CD4-positive, alpha-beta T cell treated with Interleukin-6 at 100 ng/mL for 8 hours (primary cell): ENCODE results near the gene FSCN2.

Source experiments
- DNase-seq: peaks from one replicate; pipeline ENCODE4 v3.0.0-alpha.2; 2020; ENCODE audit warnings: mixed read lengths, low spot score

The FSCN2 gene

GRCh38 chr17:81558115-81558468, 29.9 kb downstream of the FSCN2 start:
- no peak for DNase-seq

DNA sequence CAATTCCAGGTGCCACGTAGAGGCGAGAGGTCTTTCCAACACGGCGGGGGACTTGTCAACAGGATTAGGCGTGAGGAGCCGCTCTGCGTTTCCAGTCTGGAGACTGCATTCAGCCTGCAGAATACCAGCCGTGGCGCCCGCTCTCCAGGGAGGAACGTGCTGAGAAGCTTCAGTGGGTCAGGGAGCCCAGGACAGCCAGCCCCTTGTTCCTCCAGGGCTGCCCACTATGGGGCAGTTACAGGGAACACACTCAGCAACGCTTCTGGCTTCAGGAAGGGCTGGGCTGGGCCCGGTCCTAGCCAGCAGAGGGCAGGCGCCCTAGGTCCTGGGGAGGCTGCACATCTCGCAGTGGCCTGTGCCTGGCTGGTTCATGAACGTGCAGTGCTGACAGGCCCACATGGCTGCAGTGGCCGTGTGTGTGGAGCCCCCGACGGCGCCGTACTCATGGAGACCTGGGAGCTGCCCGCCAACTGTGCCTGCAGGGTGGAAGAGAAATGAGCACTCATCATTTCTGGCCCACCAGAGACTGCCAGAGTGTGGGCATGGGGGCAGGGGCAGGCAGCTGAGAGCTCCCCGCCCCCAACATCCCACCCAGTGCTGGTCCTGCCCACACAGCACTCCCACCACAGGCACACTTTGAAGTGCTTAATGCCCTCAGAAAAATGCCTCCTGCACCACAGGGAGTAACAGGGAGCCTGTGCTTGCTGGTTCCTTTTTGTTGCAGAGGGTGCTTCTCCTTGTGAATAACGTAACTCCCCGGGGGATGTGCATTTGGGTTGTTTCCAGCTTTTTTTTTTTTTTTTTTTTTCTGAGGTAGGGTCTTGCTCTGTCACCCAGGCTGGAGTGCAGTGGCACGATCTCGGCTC, 31.0 kb downstream of the FSCN2 start:
- DNase-seq, result no peak

GRCh38 chr17:81561494-81561885, 33.3 kb downstream of the FSCN2 start:
- no peak for DNase-seq

DNA sequence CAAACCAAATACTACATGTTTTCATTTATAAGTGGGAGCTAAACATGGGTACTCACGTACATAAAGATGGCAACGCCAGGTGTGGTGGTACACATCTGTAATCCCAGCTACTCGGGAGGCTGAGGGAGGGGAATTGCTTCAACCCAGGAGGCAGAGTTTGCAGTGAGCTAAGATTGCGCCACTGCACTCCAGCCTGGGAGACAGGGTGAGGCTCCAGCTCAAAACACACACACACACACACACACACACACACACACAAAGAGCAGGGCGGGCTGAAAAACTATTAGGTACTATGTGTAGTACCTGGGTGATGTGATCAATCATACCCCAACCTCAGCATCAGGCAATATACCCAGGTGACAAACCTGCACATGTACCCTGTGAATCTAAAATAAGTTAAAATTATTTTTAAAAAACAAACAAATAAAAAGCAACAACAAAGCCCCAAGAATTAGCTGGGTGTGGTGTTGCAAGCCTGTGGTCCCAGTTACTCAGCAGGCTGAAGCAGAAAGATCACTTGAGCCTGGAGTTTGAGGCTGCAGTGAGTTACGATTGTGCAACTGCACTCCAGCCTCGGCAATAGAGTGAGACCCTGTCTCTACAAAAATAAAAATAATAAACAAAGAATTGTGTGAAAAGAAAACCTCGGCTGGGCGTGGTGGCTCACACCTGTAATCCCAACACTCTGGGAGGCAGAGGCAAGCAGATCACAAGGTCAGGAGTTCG, 35.8 kb downstream of the FSCN2 start:
- DNase-seq, result no peak

- DNase-seq, result no peak
These were observed 36.6 kb downstream of the FSCN2 start for GRCh38 chr17:81564778-81565177.

DNA sequence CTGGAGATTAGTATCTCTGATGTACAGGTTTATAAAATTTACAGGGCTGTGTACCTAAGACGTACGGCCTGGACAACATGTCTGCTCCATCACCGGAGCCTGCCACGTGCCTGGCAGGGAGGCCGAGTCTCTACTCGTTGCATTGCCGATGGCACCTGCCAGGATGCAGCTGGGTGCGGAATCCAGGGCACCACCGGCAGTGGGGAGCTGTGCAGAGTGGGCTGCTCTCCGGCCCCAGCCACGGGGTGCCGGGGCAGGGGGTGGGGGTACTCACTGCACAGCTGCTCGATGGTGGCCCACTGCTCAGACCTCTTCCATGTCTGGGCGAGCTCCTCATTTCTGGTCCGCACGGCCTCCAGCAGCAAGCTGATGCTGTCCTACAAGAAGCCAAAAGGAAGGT, 37.1 kb downstream of the FSCN2 start:
- DNase-seq, result no peak

DNA sequence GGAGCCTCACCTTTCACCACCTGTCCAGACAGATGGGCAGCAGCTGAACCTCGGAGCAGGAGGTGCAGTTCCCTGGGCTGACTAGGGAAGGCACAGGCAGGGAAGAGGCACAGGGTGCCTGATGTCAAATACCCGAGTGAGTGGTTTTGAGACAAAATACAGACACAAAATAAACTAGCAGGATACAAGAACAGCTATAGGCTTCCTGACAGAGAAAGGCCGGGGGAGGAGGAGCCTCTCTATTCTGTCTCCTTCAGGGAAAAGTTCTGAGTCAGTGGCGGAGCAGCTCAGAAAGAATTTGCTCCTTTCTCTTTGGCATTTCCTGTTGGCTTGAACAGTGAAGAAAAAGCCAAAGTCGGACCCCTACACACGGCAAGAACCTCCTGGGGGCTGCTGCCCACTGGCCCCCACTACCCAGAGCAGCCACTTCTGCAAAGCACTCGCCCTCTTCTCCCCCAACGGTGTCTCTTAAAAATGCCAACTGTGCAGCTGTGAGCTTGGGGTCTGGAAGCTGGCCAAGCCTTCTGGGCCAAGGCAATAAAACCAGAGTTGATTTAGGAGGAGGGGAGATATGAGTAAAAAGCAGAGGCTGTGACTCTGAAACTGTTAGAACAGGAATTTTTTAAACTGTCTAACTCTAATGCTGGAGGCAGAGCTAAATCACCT, 38.4 kb downstream of the FSCN2 start:
- no peak for DNase-seq

- DNase-seq, result no peak
These were observed 39.0 kb downstream of the FSCN2 start for GRCh38 chr17:81567191-81567590.

DNA sequence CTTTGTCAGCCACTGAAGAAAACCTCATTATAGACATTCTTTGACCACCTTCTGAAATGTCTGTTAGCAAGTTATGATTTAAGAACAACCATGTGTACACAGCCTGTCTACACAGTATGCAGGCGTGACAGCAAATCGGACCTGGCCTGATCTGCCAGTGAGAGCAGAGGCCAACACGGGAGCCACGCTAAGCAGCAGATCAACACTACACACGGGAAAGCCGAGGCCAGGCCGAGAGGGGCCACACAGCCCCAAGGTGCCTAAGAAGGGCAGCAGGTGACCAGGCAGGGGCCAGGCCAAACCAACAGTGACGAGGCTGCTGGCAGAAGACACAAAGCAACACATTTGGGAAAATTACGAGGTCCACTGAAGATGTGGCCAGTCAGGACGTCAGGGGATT, 40.2 kb downstream of the FSCN2 start:
- DNase-seq, result no peak

DNA sequence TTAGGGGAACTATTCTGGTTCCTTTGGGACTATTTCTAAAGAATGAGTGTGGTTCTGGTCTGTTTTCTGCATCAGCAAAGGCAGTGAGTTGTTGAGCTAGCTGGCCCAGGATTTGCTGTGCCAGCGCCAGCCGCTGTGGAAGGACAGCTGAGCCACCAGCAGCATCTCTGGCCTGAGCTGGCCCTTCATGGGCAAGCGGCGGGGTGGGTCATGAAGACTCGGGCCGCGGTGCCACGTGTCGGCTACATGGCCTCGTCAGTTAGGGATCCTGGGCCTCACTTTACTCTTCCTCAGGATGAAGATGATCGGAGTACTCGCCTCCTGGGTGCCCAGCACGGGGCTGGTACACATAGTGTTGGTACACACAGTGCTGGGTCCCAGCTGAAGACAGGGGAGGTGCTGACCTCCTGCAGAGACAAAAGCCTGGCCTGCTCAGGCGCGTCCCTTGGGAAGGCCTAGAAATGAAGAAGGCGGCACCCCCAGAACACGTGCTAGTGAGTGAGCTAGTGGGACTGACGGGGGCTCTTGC, 41.9 kb downstream of the FSCN2 start:
- no peak for DNase-seq

GRCh38 chr17:81570964-81571363, 42.8 kb downstream of the FSCN2 start:
- no peak for DNase-seq

DNA sequence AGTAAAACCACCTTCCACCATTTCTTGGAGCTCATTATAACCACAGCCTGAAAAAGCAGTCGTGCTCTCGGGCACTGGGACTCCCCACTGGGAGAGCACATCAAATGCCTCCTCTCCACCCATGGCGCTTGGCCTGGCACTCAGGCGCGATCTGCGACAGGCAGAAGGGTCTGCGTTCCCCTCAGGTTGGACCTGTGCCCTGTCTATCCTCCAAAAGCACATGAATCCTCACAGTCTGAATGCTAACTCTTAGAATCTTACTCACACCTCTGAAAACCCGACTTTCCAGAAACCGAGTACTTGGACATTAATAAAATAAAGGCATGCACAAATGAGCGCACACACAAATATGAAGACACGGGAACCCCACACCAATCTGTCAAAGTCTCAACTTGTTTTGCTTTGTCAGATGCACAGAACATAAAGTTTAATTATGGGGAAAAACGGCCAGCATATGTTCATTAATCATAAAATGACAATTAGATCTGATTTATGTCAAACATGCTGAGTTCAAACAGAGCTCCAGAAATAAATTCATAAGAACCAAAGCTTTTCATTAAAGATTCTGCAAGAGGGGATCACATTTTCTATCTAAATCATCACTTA, 44.5 kb downstream of the FSCN2 start:
- DNase-seq, result no peak

- no peak for DNase-seq
These were observed 45.8 kb downstream of the FSCN2 start for GRCh38 chr17:81573794-81574642.

DNA sequence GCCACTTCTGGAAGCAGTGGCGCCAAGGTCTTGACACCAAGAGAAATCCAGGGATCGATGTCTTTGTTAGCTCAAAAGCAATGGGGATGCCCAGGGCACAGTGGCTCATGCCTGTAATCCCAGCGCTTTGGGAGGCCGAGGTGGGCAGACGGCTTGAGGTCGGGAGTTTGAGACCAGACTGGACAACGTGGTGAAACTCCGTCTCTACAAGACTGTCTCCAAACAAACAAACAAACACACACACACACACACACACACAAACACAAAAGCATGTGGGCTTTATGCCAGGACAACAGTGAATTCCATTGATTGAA, 46.4 kb downstream of the FSCN2 start:
- no peak for DNase-seq

GRCh38 chr17:81575836-81576235, 47.7 kb downstream of the FSCN2 start:
- no peak for DNase-seq

DNA sequence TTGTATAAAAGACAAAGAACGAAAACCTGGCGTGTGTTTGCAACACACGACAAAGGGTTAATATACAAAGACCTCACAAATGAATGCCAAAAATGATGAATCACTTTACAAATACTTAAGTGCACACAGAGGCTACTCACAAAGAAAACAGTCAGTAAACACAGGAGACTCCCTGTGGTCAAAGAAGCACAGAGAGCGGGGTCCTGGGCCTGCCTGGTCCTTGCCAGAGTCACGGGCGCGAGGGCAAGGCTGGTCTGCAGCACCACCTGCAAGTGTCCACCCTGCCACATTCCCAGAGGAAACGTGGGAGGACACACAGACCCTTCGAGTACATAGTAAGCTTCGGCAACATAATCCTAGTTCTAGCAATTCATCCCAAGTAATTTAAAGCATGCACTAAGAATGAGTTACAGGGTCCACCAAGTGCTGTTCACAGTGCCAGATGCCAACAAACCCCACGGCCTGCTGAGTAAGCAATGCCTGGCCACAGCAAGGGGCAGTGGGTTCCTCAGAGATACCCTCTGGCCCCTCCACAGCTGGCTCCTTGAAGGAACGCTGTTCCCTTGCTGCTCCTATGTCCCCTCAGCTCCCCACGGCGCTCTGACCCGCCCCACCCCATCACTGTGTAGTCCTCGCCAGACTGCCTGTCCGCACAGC, 48.6 kb downstream of the FSCN2 start:
- no peak for DNase-seq

- DNase-seq, result no peak
These were observed 49.3 kb downstream of the FSCN2 start for GRCh38 chr17:81577278-81578000.

DNA sequence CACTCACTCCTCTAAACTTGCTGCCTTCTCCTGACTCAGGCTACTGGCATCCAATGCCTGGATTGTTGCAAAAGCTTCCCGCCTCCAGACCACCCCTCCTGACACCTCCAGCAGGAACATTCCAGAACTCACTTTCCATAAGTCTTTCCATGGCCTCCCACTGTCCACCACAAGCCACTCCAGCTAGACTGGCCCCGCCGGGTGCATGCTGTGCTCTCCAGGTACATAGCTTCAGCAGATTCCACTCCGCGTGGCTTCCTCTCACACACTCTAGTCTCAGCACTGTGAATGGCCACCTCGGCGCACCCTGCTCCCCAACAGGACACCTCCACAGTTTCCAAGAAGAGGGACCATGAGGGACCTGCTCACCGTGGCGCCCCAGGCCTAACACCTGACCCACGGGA, 49.9 kb downstream of the FSCN2 start:
- no peak for DNase-seq

GRCh38 chr17:81578561-81579225, 50.5 kb downstream of the FSCN2 start:
- no peak for DNase-seq

GRCh38 chr17:81579298-81579697, 51.1 kb downstream of the FSCN2 start:
- no peak for DNase-seq
